GM18508 (cell line): ENCODE data around the gene B3GALNT2.
"Not testable (repeated sequence)": the region's sequence is repeated elsewhere in the genome, so short reads cannot be mapped to it uniquely, and the experiment has no call there.

Experiments
- ATAC-seq: cut with Tn5 transposase; IDR thresholded peaks from one replicate; pipeline ENCODE4 v1.9.1; 2021; ENCODE audit warnings: moderate number of reproducible peaks; ENCODE audit not compliant: insufficient read depth, unreplicated experiment

B3GALNT2 gene

GRCh38 chr1:235504494-235505222 is 406 bp upstream of the B3GALNT2 start:
- peak; percentile 65 for ATAC-seq

GRCh38 chr1:235503403-235504121 is 690 bp downstream of the B3GALNT2 start:
- no peak for ATAC-seq

GRCh38 chr1:235502601-235503402 is 1.4 kb downstream of the B3GALNT2 start:
- ATAC-seq: no peak

- no peak for ATAC-seq
These were observed 3.2 kb downstream of the B3GALNT2 start for GRCh38 chr1:235500971-235501540.

- ATAC-seq: no peak
These were observed 8.7 kb downstream of the B3GALNT2 start for GRCh38 chr1:235495551-235495950.

GRCh38 chr1:235495030-235495429 is 9.2 kb downstream of the B3GALNT2 start:
- no peak for ATAC-seq

- no peak for ATAC-seq
These were observed 9.7 kb downstream of the B3GALNT2 start for GRCh38 chr1:235494531-235494930.

- ATAC-seq: no peak
These were observed 12.6 kb downstream of the B3GALNT2 start for GRCh38 chr1:235491644-235492043.

- no peak for ATAC-seq
These were observed 17.9 kb downstream of the B3GALNT2 start for GRCh38 chr1:235486321-235486720.

- ATAC-seq: no peak
These were observed 18.7 kb downstream of the B3GALNT2 start for GRCh38 chr1:235485558-235485957.

GRCh38 chr1:235483090-235483489 is 21.2 kb downstream of the B3GALNT2 start:
- no peak for ATAC-seq

- no peak for ATAC-seq
These were observed 30.4 kb downstream of the B3GALNT2 start for GRCh38 chr1:235473806-235474205.

- ATAC-seq: no peak
These were observed 33.4 kb downstream of the B3GALNT2 start for GRCh38 chr1:235470741-235471439.

GRCh38 chr1:235469897-235470296 is 34.4 kb downstream of the B3GALNT2 start:
- not testable (repeated sequence) for ATAC-seq

GRCh38 chr1:235468970-235469369 is 35.3 kb downstream of the B3GALNT2 start:
- ATAC-seq: no peak

- no peak for ATAC-seq
These were observed 36.2 kb downstream of the B3GALNT2 start for GRCh38 chr1:235468004-235468403.

GRCh38 chr1:235465066-235465465 is 39.2 kb downstream of the B3GALNT2 start:
- ATAC-seq: no peak

- ATAC-seq: not testable (repeated sequence)
These were observed 41.4 kb downstream of the B3GALNT2 start for GRCh38 chr1:235462832-235463231.

GRCh38 chr1:235461954-235462353 is 42.3 kb downstream of the B3GALNT2 start:
- no peak for ATAC-seq

- ATAC-seq: no peak
These were observed 43.5 kb downstream of the B3GALNT2 start for GRCh38 chr1:235460770-235461169.
